GM12872 (cell line): ENCODE results near the gene LENG1.

Experiments used
- TF ChIP-seq, protein P1 (sequence below): IDR thresholded peaks from 3 replicates; pipeline ENCODE4 v1.5.1; 2011; ENCODE audit warnings: low read depth, mild to moderate bottlenecking, low read length, moderate library complexity; ENCODE audit not compliant: insufficient read depth

LENG1 gene

GRCh38 chr19:54173951-54174834 is 14.7 kb upstream of the LENG1 start:
- TF ChIP-seq, protein P1, sequence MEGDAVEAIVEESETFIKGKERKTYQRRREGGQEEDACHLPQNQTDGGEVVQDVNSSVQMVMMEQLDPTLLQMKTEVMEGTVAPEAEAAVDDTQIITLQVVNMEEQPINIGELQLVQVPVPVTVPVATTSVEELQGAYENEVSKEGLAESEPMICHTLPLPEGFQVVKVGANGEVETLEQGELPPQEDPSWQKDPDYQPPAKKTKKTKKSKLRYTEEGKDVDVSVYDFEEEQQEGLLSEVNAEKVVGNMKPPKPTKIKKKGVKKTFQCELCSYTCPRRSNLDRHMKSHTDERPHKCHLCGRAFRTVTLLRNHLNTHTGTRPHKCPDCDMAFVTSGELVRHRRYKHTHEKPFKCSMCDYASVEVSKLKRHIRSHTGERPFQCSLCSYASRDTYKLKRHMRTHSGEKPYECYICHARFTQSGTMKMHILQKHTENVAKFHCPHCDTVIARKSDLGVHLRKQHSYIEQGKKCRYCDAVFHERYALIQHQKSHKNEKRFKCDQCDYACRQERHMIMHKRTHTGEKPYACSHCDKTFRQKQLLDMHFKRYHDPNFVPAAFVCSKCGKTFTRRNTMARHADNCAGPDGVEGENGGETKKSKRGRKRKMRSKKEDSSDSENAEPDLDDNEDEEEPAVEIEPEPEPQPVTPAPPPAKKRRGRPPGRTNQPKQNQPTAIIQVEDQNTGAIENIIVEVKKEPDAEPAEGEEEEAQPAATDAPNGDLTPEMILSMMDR, result no peak

DNA sequence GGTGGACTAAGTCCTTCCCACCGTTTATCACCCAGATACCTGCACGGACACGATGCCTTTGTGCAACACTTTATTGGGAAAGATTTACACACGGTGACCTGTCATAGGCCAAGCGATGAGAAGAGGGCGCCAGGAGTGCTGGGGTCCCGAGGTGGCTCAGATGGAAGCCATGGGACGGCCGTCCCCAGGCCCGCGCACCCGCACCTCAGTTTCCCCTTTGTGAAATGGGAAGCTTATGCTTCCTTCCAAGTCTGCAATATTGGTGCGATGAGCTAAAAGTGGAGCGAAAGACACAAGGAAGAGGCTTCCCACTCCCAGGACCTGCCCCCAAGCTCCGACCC is 13.8 kb upstream of the LENG1 start:
- TF ChIP-seq, protein P1, result no peak

DNA sequence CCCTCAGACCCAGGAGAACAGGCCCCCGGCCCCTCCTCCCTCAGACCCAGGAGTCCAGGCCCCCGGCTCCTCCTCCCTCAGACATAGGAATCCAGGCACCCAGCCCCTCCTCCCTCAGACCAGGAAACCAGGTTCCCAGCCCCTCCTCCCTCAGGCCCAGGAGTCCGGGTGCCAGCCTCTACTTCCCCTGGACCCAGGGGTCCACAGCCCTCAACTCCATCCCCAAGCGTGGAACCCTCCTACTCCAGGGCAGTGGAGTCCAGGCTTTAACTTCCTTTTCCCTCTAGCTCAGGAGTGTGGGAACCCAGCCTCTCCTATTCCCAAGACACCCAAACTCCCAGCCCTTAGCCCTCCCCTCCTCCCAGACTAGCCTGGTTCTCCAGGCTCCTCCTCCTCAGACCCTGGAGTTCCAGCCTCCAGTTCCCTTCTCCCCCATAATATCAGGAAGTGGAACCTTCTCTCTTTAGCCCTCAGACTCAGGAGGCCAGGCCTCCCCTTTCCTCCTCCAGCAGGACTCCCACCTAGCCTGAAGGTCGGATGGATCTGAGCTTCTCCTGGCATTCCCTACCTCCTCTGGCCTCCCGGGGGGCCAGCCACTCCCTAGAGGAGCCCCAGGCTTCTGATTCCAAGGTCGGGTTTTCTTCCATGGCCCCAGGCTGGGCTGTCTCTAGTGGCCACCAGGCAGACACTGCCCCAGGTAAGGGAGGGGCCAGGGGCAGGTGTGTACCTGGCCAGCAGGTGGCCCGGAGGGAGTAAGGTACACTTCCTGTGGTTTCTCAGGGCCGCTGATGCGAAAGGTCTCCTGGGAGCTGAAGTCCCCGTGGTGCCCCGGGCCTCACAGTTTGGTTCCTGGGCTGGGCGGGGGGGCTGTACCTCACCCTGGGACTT is 13.2 kb upstream of the LENG1 start, which contains the start of gene TMC4:
Gene TMC4 (minus strand): TSS at position 690 of the 888 bp plus-strand sequence. CDS start 43 bp downstream, at position 647.
- TF ChIP-seq, protein P1, result 0 out of 3 replicates have a peak, but pooled peaks have one; percentile 16

- TF ChIP-seq, protein P1, result no peak
These were observed 9.7 kb upstream of the LENG1 start for GRCh38 chr19:54169149-54169740.

GRCh38 chr19:54168174-54168917 is 8.8 kb upstream of the LENG1 start:
- TF ChIP-seq, protein P1, result peak; percentile 93

GRCh38 chr19:54165222-54165621 is 5.7 kb upstream of the LENG1 start:
- TF ChIP-seq, protein P1, result no peak
